HepG2 (cell line): ENCODE results near the gene TPSB2. TPM values are rescaled to one million over a fixed set of nuclear protein-coding genes. Genes with fewer than 3 reads are reported as not detected.
A peak's percentile ranks its signal among the peaks of the same experiment; 100 is the strongest.

Source experiments
- BHLHE40 ChIP-seq: IDR thresholded peaks from 2 replicates; pipeline ENCODE4 v1.6.1; 2011; ENCODE audit warnings: low read length, improper control_type of control experiment
- CHD2 ChIP-seq: IDR thresholded peaks from 2 replicates; pipeline ENCODE4 v1.6.1; 2011; ENCODE audit warnings: low read depth, low read length, improper control_type of control experiment
- DNMT1 ChIP-seq: sonication (generic); formaldehyde crosslinking; IDR thresholded peaks from 2 replicates; pipeline ENCODE4 v1.5.1; 2020; ENCODE audit warnings: mild to moderate bottlenecking, missing genetic modification reagents
- EED ChIP-seq: sonication (generic); formaldehyde crosslinking; IDR thresholded peaks from 2 replicates; pipeline ENCODE4 v1.5.0; 2020; ENCODE audit warnings: mild to moderate bottlenecking, missing genetic modification reagents
- ETV5 ChIP-seq: IDR thresholded peaks from 2 replicates; pipeline ENCODE4 v1.6.1; 2018; ENCODE audit warnings: missing biosample characterization, missing genetic modification reagents, inconsistent platforms, borderline replicate concordance
- FOSL1 ChIP-seq: sonication (generic); formaldehyde crosslinking; IDR thresholded peaks from 2 replicates; pipeline ENCODE4 v1.9.0; 2021; ENCODE audit warnings: missing genetic modification reagents, borderline replicate concordance
- FOSL2 ChIP-seq: sonication (generic); formaldehyde crosslinking; IDR thresholded peaks from 2 replicates; pipeline ENCODE4 v1.4.0; 2020; ENCODE audit warnings: missing genetic modification reagents
- FOXK1 ChIP-seq: sonication (generic); formaldehyde crosslinking; IDR thresholded peaks from 2 replicates; pipeline ENCODE4 v1.4.0; 2020; ENCODE audit warnings: low read depth, missing genetic modification reagents, borderline replicate concordance
- GATAD2A ChIP-seq: IDR thresholded peaks from 2 replicates; pipeline ENCODE4 v1.6.1; 2016
- HMG20A ChIP-seq: IDR thresholded peaks from 2 replicates; pipeline ENCODE4 v1.6.1; 2016; ENCODE audit warnings: borderline replicate concordance
- KAT7 ChIP-seq: IDR thresholded peaks from 2 replicates; pipeline ENCODE4 v1.6.1; 2018; ENCODE audit warnings: borderline replicate concordance, missing compliant biosample characterization
- KLF11 ChIP-seq: IDR thresholded peaks from 2 replicates; pipeline ENCODE4 v1.6.1; 2016; ENCODE audit warnings: missing compliant biosample characterization
- MYPOP ChIP-seq: sonication (generic); formaldehyde crosslinking; IDR thresholded peaks from 2 replicates; pipeline ENCODE4 v1.8.1; 2023; ENCODE audit warnings: mild to moderate bottlenecking, moderate library complexity, missing genetic modification reagents
- NCOA2 ChIP-seq: sonication (generic); formaldehyde crosslinking; IDR thresholded peaks from 2 replicates; pipeline ENCODE4 v1.8.0; 2022; ENCODE audit warnings: inconsistent platforms
- NFKBIZ ChIP-seq: IDR thresholded peaks from 2 replicates; pipeline ENCODE4 v1.6.1; 2018; ENCODE audit warnings: missing genetic modification reagents, missing compliant biosample characterization
- POGK ChIP-seq: sonication (generic); formaldehyde crosslinking; conservative IDR thresholded peaks from 2 replicates; pipeline ENCODE4 v1.8.0; 2022; ENCODE audit warnings: mild to moderate bottlenecking, moderate library complexity, missing genetic modification reagents
- RARA ChIP-seq: IDR thresholded peaks from 2 replicates; pipeline ENCODE4 v1.6.1; 2016; ENCODE audit warnings: missing genetic modification reagents, missing compliant biosample characterization
- SAP130 ChIP-seq: IDR thresholded peaks from 2 replicates; pipeline ENCODE4 v1.6.1; 2016; ENCODE audit warnings: low read depth
- SP5 ChIP-seq: IDR thresholded peaks from 2 replicates; pipeline ENCODE4 v1.6.1; 2016; ENCODE audit warnings: low read depth, borderline replicate concordance
- THAP11 ChIP-seq: IDR thresholded peaks from 2 replicates; pipeline ENCODE4 v1.6.1; 2016; ENCODE audit warnings: missing biosample characterization, missing genetic modification reagents
- USF2 ChIP-seq, 2 experiments: sonication (generic) in 1 of 2; formaldehyde crosslinking in 1 of 2; IDR thresholded peaks; 2 replicates each; pipeline versions ENCODE4 v1.5.1 to v1.6.1; 2011 to 2020; ENCODE audit warnings: borderline replicate concordance in 1 of 2, low read depth in 1 of 2, low read length in 1 of 2, mild to moderate bottlenecking in 1 of 2, missing genetic modification reagents in 1 of 2, moderate library complexity in 1 of 2
- ZNF83 ChIP-seq: sonication (generic); formaldehyde crosslinking; IDR thresholded peaks from 2 replicates; pipeline ENCODE4 v1.4.0; 2020; ENCODE audit warnings: missing genetic modification reagents, mild to moderate bottlenecking, borderline replicate concordance
- ZNF878 ChIP-seq: sonication (generic); formaldehyde crosslinking; IDR thresholded peaks from 2 replicates; pipeline ENCODE4 v1.8.1; 2023; ENCODE audit warnings: mild to moderate bottlenecking, missing genetic modification reagents, moderate library complexity
- ZNF879 ChIP-seq: sonication (generic); formaldehyde crosslinking; IDR thresholded peaks from 2 replicates; pipeline ENCODE4 v1.8.1; 2023; ENCODE audit warnings: missing genetic modification reagents
- polyA plus RNA-seq, 8 experiments: library from polyadenylated mRNA; depleted of rRNA in 3 of 8; stranded (reverse) in 7 of 8; unstranded in 1 of 8; fragments of >200 nt; fragmentation: Illumina TruSeq in 4 of 8; extraction: Trizol in 4 of 8; gene quantifications; 2 replicates each; pipeline versions ENCODE4 v1.2.1 to v1.2.3, GENCODE V29; 2011 to 2016; ENCODE audit warnings: low read depth in 4 of 8, missing spikeins in 1 of 8, mixed read lengths in 1 of 8; ENCODE audit not compliant: insufficient read depth in 1 of 8
- total RNA-seq, 5 experiments: library from RNA; depleted of rRNA; stranded (reverse); fragments of >200 nt; fragmentation: Illumina TruSeq; extraction: Trizol; gene quantifications; 2 replicates each; pipeline ENCODE4 v1.2.3, GENCODE V29; 2016; ENCODE audit warnings: low read depth in 1 of 5
- TF ChIP-seq, protein P1 (sequence below): sonication (generic); formaldehyde crosslinking; IDR thresholded peaks from 2 replicates; pipeline ENCODE4 v1.5.1; 2020; ENCODE audit warnings: missing genetic modification reagents, mild to moderate bottlenecking, borderline replicate concordance

The TPSB2 gene
- total and polyA plus RNA-seq, 2 of the 13 experiments (the other 11 are each of a cell fraction or from before 2014, with no cell fraction given): not detected

GRCh38 chr16:1182316-1182671 lies 47.7 kb downstream of the TPSB2 start (continued):
- TF ChIP-seq CHD2: peak; percentile 50; the same call in 1 of the 2 replicates
- TF ChIP-seq GATAD2A (CRISPR knock-in tag): peak; percentile 63
- no peak for TF ChIP-seq ZNF83 (CRISPR knock-in tag)
- no peak for TF ChIP-seq MYPOP (CRISPR knock-in tag)
- no peak for TF ChIP-seq ZNF879
- TF ChIP-seq USF2 (IDR thresholded peaks at IDR 0.05; ENCODE audit: low read depth, low read length): no peak
- no peak for TF ChIP-seq USF2 (CRISPR knock-in tag; IDR thresholded peaks at IDR 0.05; ENCODE audit: borderline replicate concordance)
- peak; percentile 38; the same call in 1 of the 2 replicates for TF ChIP-seq SAP130 (CRISPR knock-in tag)
- 0 out of 2 replicates have a peak, but pooled peaks have one; percentile 11 for TF ChIP-seq ETV5 (CRISPR knock-in tag)
- TF ChIP-seq FOSL2 (CRISPR knock-in tag): peak; percentile 90
- no peak for TF ChIP-seq KLF11 (CRISPR knock-in tag)
- no peak for TF ChIP-seq EED (CRISPR knock-in tag)
- peak; percentile 67 for TF ChIP-seq RARA (CRISPR knock-in tag)
- no peak for TF ChIP-seq POGK
- 0 out of 2 replicates have a peak, but pooled peaks have one; percentile 29 for TF ChIP-seq FOSL1 (CRISPR knock-in tag)
- peak; percentile 34; the same call in 1 of the 2 replicates for TF ChIP-seq THAP11 (CRISPR knock-in tag)
- TF ChIP-seq HMG20A (CRISPR knock-in tag): peak; percentile 37; the same call in 1 of the 2 replicates
- TF ChIP-seq NFKBIZ (CRISPR knock-in tag): no peak
- TF ChIP-seq SP5 (CRISPR knock-in tag): peak; percentile 39; the same call in 1 of the 2 replicates
- TF ChIP-seq ZNF878: no peak
- peak; percentile 14; the same call in 1 of the 2 replicates for TF ChIP-seq BHLHE40
- TF ChIP-seq NCOA2 (CRISPR knock-in tag): 0 out of 2 replicates have a peak, but pooled peaks have one; percentile 31
- TF ChIP-seq, protein P1, sequence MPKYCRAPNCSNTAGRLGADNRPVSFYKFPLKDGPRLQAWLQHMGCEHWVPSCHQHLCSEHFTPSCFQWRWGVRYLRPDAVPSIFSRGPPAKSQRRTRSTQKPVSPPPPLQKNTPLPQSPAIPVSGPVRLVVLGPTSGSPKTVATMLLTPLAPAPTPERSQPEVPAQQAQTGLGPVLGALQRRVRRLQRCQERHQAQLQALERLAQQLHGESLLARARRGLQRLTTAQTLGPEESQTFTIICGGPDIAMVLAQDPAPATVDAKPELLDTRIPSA (CRISPR knock-in tag): no peak
- TF ChIP-seq FOXK1 (CRISPR knock-in tag): peak; percentile 18; the same call in 1 of the 2 replicates
- TF ChIP-seq DNMT1 (CRISPR knock-in tag): no peak
- no peak for TF ChIP-seq KAT7
